Measurements from ENCODE around the gene NR6A1. TPM values are rescaled to one million over a fixed set of nuclear protein-coding genes. Genes with fewer than 3 reads are reported as not detected.

The NR6A1 gene
- total and polyA plus RNA-seq, 2 experiments from 2014 or later = 0.16 TPM; not detected in 1

GRCh38 chr9:124766326-124766725, 4.8 kb downstream of the NR6A1 start:
- Histone ChIP-seq H2AFZ (no peak overlapping the region), H3K4me2 (ENCODE audit: unreplicated experiment) (no peak overlapping the region), H3K9me3 (ENCODE audit: low read depth) (no peaks in the 10 kb centered on the region), H3K9me2 (ENCODE audit: insufficient read depth) (no peaks in the 10 kb centered on the region), H3K79me2 (ENCODE audit: insufficient read depth) (no peaks in the 10 kb centered on the region), H3K36me3 (ENCODE audit: low read depth) (no peaks in the 10 kb centered on the region), H3K9ac (no peak overlapping the region), H3F3A (ENCODE audit: insufficient read depth) (no peaks in the 10 kb centered on the region; the same call in 1 of the 2 replicates), H3K27ac (no peak overlapping the region), H4K20me1 (ENCODE audit: insufficient read depth) (no peaks in the 10 kb centered on the region), H3K4me1 (ENCODE audit: insufficient read depth) (no peaks in the 10 kb centered on the region), H3K27me3 (replicated peaks; ENCODE audit: insufficient read depth) (peaks cover 87% of the 10 kb centered on the region), H3K4me3 (no peak overlapping the region)
- TF ChIP-seq EZH2phosphoT487 (IDR thresholded peaks at IDR 0.05; ENCODE audit: insufficient read depth, low read depth) (0 out of 2 replicates have a peak, but pooled peaks have one; percentile 37), EZH2 (IDR thresholded peaks at IDR 0.05; ENCODE audit: insufficient read depth, poor library complexity, severe bottlenecking) (no peak)
- 61 to 63% methylated on average over 1 of the region's 1 CpG for WGBS, 2 experiments (ENCODE audit: low coverage in 1 of 2, low lambda C conversion rate in 2 of 2, missing lambda C conversion rate in 2 of 2)
- in situ Hi-C loops (cut with MboI) = no loop called here
- no peak for DNase-seq

GRCh38 chr9:124765439-124765835, 5.7 kb downstream of the NR6A1 start:
- Histone ChIP-seq H3K9ac (no peak overlapping the region), H3K4me3 (no peak overlapping the region), H3F3A (ENCODE audit: insufficient read depth) (no peaks in the 10 kb centered on the region; the same call in 1 of the 2 replicates), H3K4me1 (ENCODE audit: insufficient read depth) (no peaks in the 10 kb centered on the region), H3K27ac (no peak overlapping the region), H3K79me2 (ENCODE audit: insufficient read depth) (no peaks in the 10 kb centered on the region), H3K36me3 (ENCODE audit: low read depth) (no peaks in the 10 kb centered on the region), H3K9me2 (ENCODE audit: insufficient read depth) (no peaks in the 10 kb centered on the region), H2AFZ (no peak overlapping the region), H3K27me3 (replicated peaks; ENCODE audit: insufficient read depth) (peaks cover 96% of the 10 kb centered on the region), H3K4me2 (ENCODE audit: unreplicated experiment) (no peak overlapping the region), H3K9me3 (ENCODE audit: low read depth) (no peaks in the 10 kb centered on the region), H4K20me1 (ENCODE audit: insufficient read depth) (no peaks in the 10 kb centered on the region)
- TF ChIP-seq EZH2phosphoT487 (IDR thresholded peaks at IDR 0.05; ENCODE audit: insufficient read depth, low read depth) (no peak), EZH2 (IDR thresholded peaks at IDR 0.05; ENCODE audit: insufficient read depth, poor library complexity, severe bottlenecking) (no peak)
- WGBS, 2 experiments (ENCODE audit: low coverage in 1 of 2, low lambda C conversion rate in 2 of 2, missing lambda C conversion rate in 2 of 2) = 63 to 68% methylated on average over 6 of the region's 6 CpGs
- in situ Hi-C loops (cut with MboI) = no loop called here
- DNase-seq = no peak

GRCh38 chr9:124764774-124765438, 6.2 kb downstream of the NR6A1 start:
- peak; percentile 39 for DNase-seq
- 71 to 74% methylated on average over 6 of the region's 6 CpGs for WGBS, 2 experiments (ENCODE audit: low coverage in 1 of 2, low lambda C conversion rate in 2 of 2, missing lambda C conversion rate in 2 of 2)
- no peaks in the 10 kb centered on the region for H3K4me1 ChIP-seq (ENCODE audit: insufficient read depth)

DNA sequence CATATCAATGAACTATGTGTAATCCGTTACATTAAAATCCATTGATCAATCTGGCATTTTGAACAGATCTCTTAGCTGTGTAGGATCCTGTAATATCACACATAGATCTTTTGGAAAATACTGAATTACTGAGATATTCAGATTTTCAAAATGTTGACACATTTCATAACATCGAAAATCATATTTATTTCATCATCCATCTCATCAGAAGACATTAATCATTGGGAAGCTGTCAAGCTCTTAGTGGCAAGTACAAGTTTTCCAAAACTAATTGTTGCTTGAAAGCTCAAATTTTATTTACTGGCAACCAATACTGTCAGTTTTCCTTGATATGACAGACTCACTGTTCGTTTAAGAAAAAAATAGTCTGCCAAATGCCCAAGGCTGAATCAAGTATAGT, 8.5 kb downstream of the NR6A1 start:
- Histone ChIP-seq H3K27ac (no peak overlapping the region), H3K9me3 (ENCODE audit: low read depth) (no peaks in the 10 kb centered on the region), H3K4me1 (ENCODE audit: insufficient read depth) (0 out of 2 replicates have a peak, but pooled peaks cover 6% of the 10 kb centered on the region), H3K4me2 (ENCODE audit: unreplicated experiment) (no peak overlapping the region), H3F3A (ENCODE audit: insufficient read depth) (no peaks in the 10 kb centered on the region; the same call in 1 of the 2 replicates), H3K9me2 (ENCODE audit: insufficient read depth) (no peaks in the 10 kb centered on the region), H3K36me3 (ENCODE audit: low read depth) (no peaks in the 10 kb centered on the region), H3K27me3 (replicated peaks; ENCODE audit: insufficient read depth) (peaks cover 73% of the 10 kb centered on the region), H3K9ac (no peak overlapping the region), H3K79me2 (ENCODE audit: insufficient read depth) (no peaks in the 10 kb centered on the region), H2AFZ (no peak overlapping the region), H4K20me1 (ENCODE audit: insufficient read depth) (no peaks in the 10 kb centered on the region), H3K4me3 (no peak overlapping the region)
- TF ChIP-seq EZH2 (IDR thresholded peaks at IDR 0.05; ENCODE audit: insufficient read depth, poor library complexity, severe bottlenecking) (no peak), EZH2phosphoT487 (IDR thresholded peaks at IDR 0.05; ENCODE audit: insufficient read depth, low read depth) (no peak)
- DNase-seq = no peak
- WGBS, 2 experiments (ENCODE audit: low coverage in 1 of 2, low lambda C conversion rate in 2 of 2, missing lambda C conversion rate in 2 of 2) = 50 to 59% methylated on average over 3 of the region's 3 CpGs
- in situ Hi-C loops (cut with MboI) = no loop called here

More at GRCh38 chr9:124764774-124765438, 6.2 kb downstream of the NR6A1 start:
- Histone ChIP-seq H3K36me3 (ENCODE audit: low read depth) (no peaks in the 10 kb centered on the region), H3K79me2 (ENCODE audit: insufficient read depth) (no peaks in the 10 kb centered on the region), H3K9me2 (ENCODE audit: insufficient read depth) (no peaks in the 10 kb centered on the region), H4K20me1 (ENCODE audit: insufficient read depth) (no peaks in the 10 kb centered on the region), H3F3A (ENCODE audit: insufficient read depth) (no peaks in the 10 kb centered on the region; the same call in 1 of the 2 replicates), H3K27ac (no peak overlapping the region), H2AFZ (no peak overlapping the region), H3K4me3 (no peak overlapping the region), H3K9ac (no peak overlapping the region), H3K4me2 (ENCODE audit: unreplicated experiment) (no peak overlapping the region), H3K9me3 (ENCODE audit: low read depth) (no peaks in the 10 kb centered on the region), H3K27me3 (replicated peaks; ENCODE audit: insufficient read depth) (peaks cover 92% of the 10 kb centered on the region)
- in situ Hi-C loops (cut with MboI) = no loop called here
- TF ChIP-seq EZH2phosphoT487 (IDR thresholded peaks at IDR 0.05; ENCODE audit: insufficient read depth, low read depth) (no peak), EZH2 (IDR thresholded peaks at IDR 0.05; ENCODE audit: insufficient read depth, poor library complexity, severe bottlenecking) (no peak)
